IMR-90 (cell line): ENCODE measurements around the gene SMCO3. TPM values are rescaled to one million over a fixed set of nuclear protein-coding genes. Genes with fewer than 3 reads are reported as not detected.

Source experiments
- ATAC-seq: fragments of 200-7000 bp; cut with Tn5 transposase; 2 replicates; pipeline ENCODE4 v1.9.1; 2020; ENCODE audit warnings: low read depth, mild to moderate bottlenecking, moderate library complexity
- BruUV-seq: library from RNA; stranded (reverse); fragments of 400-500 nt; replicated peaks from 2 replicates; lab custom pipeline; 2021; lab: Mats Ljungman, UMichigan
- CTCF ChIA-PET: fragments of 300-600 bp; formaldehyde crosslinking; extraction: SDS; loops from one replicate; lab custom pipeline; 2021; ENCODE audit warnings: antibody characterized with exemption; lab: Yijun Ruan, JAX
- POLR2A ChIA-PET: fragments of 300-600 bp; sonication (Branson Sonifier 250); formaldehyde crosslinking; loops from one replicate; lab custom pipeline; 2022; ENCODE audit warnings: antibody characterized with exemption; ENCODE audit not compliant: unreplicated experiment; lab: Charles Lee
- DNase-seq: peaks from one replicate; pipeline ENCODE4 v3.0.0; 2013
- H2AFZ ChIP-seq: replicated peaks from 2 replicates; pipeline ENCODE3; 2013; ENCODE audit warnings: low read length, mild to moderate bottlenecking; ENCODE audit not compliant: poor library complexity
- H2AK5ac ChIP-seq: 2 replicates; pipeline ENCODE4 v1.6.1; 2013; ENCODE audit warnings: low read depth, low read length, inconsistent platforms
- H2AK9ac ChIP-seq: replicated peaks from 2 replicates; pipeline ENCODE3; 2013; ENCODE audit warnings: mild to moderate bottlenecking, low read depth, low read length, moderate library complexity; ENCODE audit not compliant: poor library complexity
- H2BK120ac ChIP-seq: 2 replicates; pipeline ENCODE4 v1.6.1; 2013; ENCODE audit warnings: low read depth, low read length, inconsistent platforms
- H2BK15ac ChIP-seq: 3 replicates; pipeline ENCODE4 v1.6.1; 2013; ENCODE audit warnings: low read depth, low read length, inconsistent platforms
- H2BK20ac ChIP-seq: 2 replicates; pipeline ENCODE4 v1.6.1; 2013; ENCODE audit warnings: low read depth, mild to moderate bottlenecking, inconsistent platforms, low read length, moderate library complexity
- H2BK5ac ChIP-seq: 2 replicates; pipeline ENCODE4 v1.6.1; 2013; ENCODE audit warnings: mild to moderate bottlenecking, low read depth, low read length, inconsistent platforms; ENCODE audit not compliant: poor library complexity, severe bottlenecking
- H3K14ac ChIP-seq: replicated peaks from 2 replicates; pipeline ENCODE4 v1.6.1; 2013; ENCODE audit warnings: low read depth, low read length, inconsistent platforms
- H3K18ac ChIP-seq: 2 replicates; pipeline ENCODE4 v1.6.1; 2013; ENCODE audit warnings: low read depth, low read length, control low read depth
- H3K23ac ChIP-seq: 2 replicates; pipeline ENCODE4 v1.6.1; 2013; ENCODE audit warnings: low read depth, low read length, inconsistent platforms
- H3K27ac ChIP-seq: 2 replicates; pipeline ENCODE4 v1.5.1; 2013; ENCODE audit warnings: mild to moderate bottlenecking, control low read depth, low read length; ENCODE audit not compliant: insufficient read depth
- H3K27me3 ChIP-seq: 2 replicates; pipeline ENCODE4 v1.6.1; 2013; ENCODE audit warnings: low read length; ENCODE audit not compliant: control insufficient read depth, insufficient read depth
- H3K36me3 ChIP-seq: 2 replicates; pipeline ENCODE4 v1.6.1; 2013; ENCODE audit warnings: low read length, mixed read lengths; ENCODE audit not compliant: control insufficient read depth, insufficient read depth
- H3K4ac ChIP-seq: 2 replicates; pipeline ENCODE4 v1.6.1; 2013; ENCODE audit warnings: low read depth, low read length, inconsistent platforms
- H3K4me1 ChIP-seq: 2 replicates; pipeline ENCODE4 v1.6.1; 2013; ENCODE audit warnings: low read length, mixed read lengths; ENCODE audit not compliant: control insufficient read depth, insufficient read depth
- H3K4me2 ChIP-seq: 2 replicates; pipeline ENCODE4 v1.6.1; 2013; ENCODE audit warnings: low read depth, mild to moderate bottlenecking, control low read depth, low read length, moderate library complexity
- H3K4me3 ChIP-seq: 2 replicates; pipeline ENCODE4 v1.5.1; 2013; ENCODE audit warnings: low read depth, mild to moderate bottlenecking, control low read depth, low read length, moderate library complexity; ENCODE audit not compliant: insufficient read depth
- H3K56ac ChIP-seq: 2 replicates; pipeline ENCODE4 v1.6.1; 2013; ENCODE audit warnings: low read length, inconsistent platforms; ENCODE audit not compliant: insufficient read depth; ENCODE audit errors: extremely low read depth
- H3K79me1 ChIP-seq, 2 experiments: 2 replicates each; pipeline ENCODE4 v1.6.1; 2013; ENCODE audit warnings: low read length in 2 of 2, inconsistent platforms in 1 of 2, low read depth in 1 of 2
- H3K9ac ChIP-seq: 2 replicates; pipeline ENCODE4 v1.6.1; 2013; ENCODE audit warnings: low read depth, low read length, control low read depth
- H3K9me1 ChIP-seq: 2 replicates; pipeline ENCODE4 v1.6.1; 2013; ENCODE audit warnings: low read length, inconsistent platforms; ENCODE audit not compliant: insufficient read depth
- H3K9me3 ChIP-seq: 2 replicates; pipeline ENCODE4 v1.6.1; 2013; ENCODE audit warnings: low read length; ENCODE audit not compliant: control insufficient read depth, insufficient read depth
- H4K20me1 ChIP-seq: 2 replicates; pipeline ENCODE4 v1.6.1; 2013; ENCODE audit warnings: low read length, inconsistent platforms; ENCODE audit not compliant: insufficient read depth
- H4K5ac ChIP-seq: 2 replicates; pipeline ENCODE4 v1.6.1; 2013; ENCODE audit warnings: mild to moderate bottlenecking, low read depth, low read length, control low read depth
- H4K8ac ChIP-seq, 2 experiments: 2 replicates each; pipeline ENCODE4 v1.6.1; 2013; ENCODE audit warnings: low read depth in 2 of 2, low read length in 2 of 2, control low read depth in 1 of 2, inconsistent platforms in 1 of 2
- H4K91ac ChIP-seq: 2 replicates; pipeline ENCODE4 v1.6.1; 2013; ENCODE audit warnings: low read depth, low read length, inconsistent platforms; ENCODE audit not compliant: insufficient read depth
- BHLHE40 ChIP-seq: fragments of 150-350 bp; IDR thresholded peaks from 2 replicates; pipeline ENCODE4 v1.6.1; 2016; ENCODE audit warnings: mild to moderate bottlenecking, low read depth, low read length
- ELK1 ChIP-seq: fragments of 150-350 bp; IDR thresholded peaks from 2 replicates; pipeline ENCODE4 v1.6.1; 2016; ENCODE audit warnings: low read depth, mild to moderate bottlenecking, low read length, moderate library complexity, borderline replicate concordance
- FOS ChIP-seq: fragments of 150-350 bp; IDR thresholded peaks from 2 replicates; pipeline ENCODE4 v1.6.1; 2016; ENCODE audit warnings: low read depth, low read length
- MAFK ChIP-seq: IDR thresholded peaks from 2 replicates; pipeline ENCODE4 v1.6.1; 2012; ENCODE audit warnings: low read depth, low read length, improper control_type of control experiment
- MAZ ChIP-seq: IDR thresholded peaks from 2 replicates; pipeline ENCODE4 v1.6.1; 2012; ENCODE audit warnings: low read depth, mild to moderate bottlenecking, low read length, improper control_type of control experiment, moderate library complexity, borderline replicate concordance
- MXI1 ChIP-seq: IDR thresholded peaks from 2 replicates; pipeline ENCODE4 v1.6.1; 2012; ENCODE audit warnings: low read depth, mild to moderate bottlenecking, low read length, moderate library complexity, borderline replicate concordance
- NFE2L2 ChIP-seq: fragments of 150-350 bp; IDR thresholded peaks from 2 replicates; pipeline ENCODE4 v1.6.1; 2016; ENCODE audit warnings: low read depth, mild to moderate bottlenecking, low read length
- POLR2A ChIP-seq: IDR thresholded peaks from 2 replicates; pipeline ENCODE4 v1.6.1; 2012; ENCODE audit warnings: mild to moderate bottlenecking, low read depth, low read length
- RCOR1 ChIP-seq: IDR thresholded peaks from 2 replicates; pipeline ENCODE4 v1.6.1; 2012; ENCODE audit warnings: mild to moderate bottlenecking, low read length, improper control_type of control experiment; ENCODE audit not compliant: insufficient replicate concordance
- RFX5 ChIP-seq: IDR thresholded peaks from 2 replicates; pipeline ENCODE4 v1.8.0; 2012; ENCODE audit warnings: low read depth, mild to moderate bottlenecking, low read length, moderate library complexity
- USF2 ChIP-seq: fragments of 150-350 bp; IDR thresholded peaks from 2 replicates; pipeline ENCODE4 v1.6.1; 2017; ENCODE audit warnings: mild to moderate bottlenecking, antibody characterized with exemption, low read length, low read depth
- WGBS, 2 experiments: methylation state at CpG; one replicate each; pipeline versions ENCODE4 v1.1.5 to v1.1.7; 2013; ENCODE audit warnings: missing lambda C conversion rate in 2 of 2; ENCODE audit not compliant: insufficient read length in 1 of 2; ENCODE audit errors: extremely low coverage in 2 of 2; 5-methylcytosine and 5-hydroxymethylcytosine counted together
- dilution Hi-C: fragments of 300-500 bp; cut with HindIII; formaldehyde crosslinking; loops from one replicate; pipeline ENCODE4 v1.14.3; 2018; ENCODE audit warnings: low sequenced_read_pairs; ENCODE audit not compliant: unreplicated experiment
- in situ Hi-C: fragments of 300-500 bp; cut with MboI; formaldehyde crosslinking; loops from 3 replicates; pipeline ENCODE4 v1.14.3; 2019; ENCODE audit warnings: low sequenced_read_pairs, inconsistent platforms, mixed read lengths
- intact Hi-C: fragments of 100-400 bp; cut with micrococcal nuclease; formaldehyde crosslinking; loops from 2 replicates; pipeline ENCODE4 v1.10.0; 2022
- polyA plus RNA-seq, 3 experiments: library from polyadenylated mRNA; depleted of rRNA; stranded (reverse); fragments of >200 nt; gene quantifications; 2 replicates each; pipeline ENCODE4 v1.2.3, GENCODE V29; 2012; ENCODE audit warnings: low replicate concordance in 1 of 3
- total RNA-seq: library from RNA; depleted of rRNA; stranded (reverse); fragments of >200 nt; gene quantifications from 2 replicates; pipeline ENCODE4 v1.2.3, GENCODE V29; 2012

SMCO3 gene
- total and polyA plus RNA-seq, 2 of the 4 experiments (the other 2 are of a cell fraction), result under 0.01 to 0.07 TPM

GRCh38 chr12:14839262-14839661, 25.3 kb upstream of the SMCO3 start:
- Histone ChIP-seq H4K20me1 (peaks cover 4% of the 10 kb centered on the region), H2BK15ac (no peak overlapping the region), H3K27ac (no peak overlapping the region), H4K5ac (no peak overlapping the region), H3K4me1 (peaks cover 4% of the 10 kb centered on the region; the same call in 1 of the 2 replicates), H3K79me1 (no peaks in the 10 kb centered on the region), H3K4ac (no peak overlapping the region), H2BK120ac (no peak overlapping the region), H3K4me3 (no peak overlapping the region), H3K9ac (no peak overlapping the region), H4K91ac (no peak overlapping the region), H3K18ac (no peak overlapping the region), H2AK9ac (no peak overlapping the region), H3K9me1 (peaks cover 3% of the 10 kb centered on the region), H4K8ac (no peak overlapping the region), H2BK5ac (no peak overlapping the region), H3K4me2 (no peak overlapping the region), H3K9me3 (no peaks in the 10 kb centered on the region), H3K56ac (no peak overlapping the region), H3K14ac (no peak overlapping the region), H3K27me3 (no peaks in the 10 kb centered on the region), H2AFZ (no peak overlapping the region), H2BK20ac (no peak overlapping the region), H3K23ac (no peak overlapping the region), H3K36me3 (no peaks in the 10 kb centered on the region), H2AK5ac (no peak overlapping the region)
- ChIA-PET POLR2A (no interaction called here), CTCF (no interaction called here)
- DNase-seq (no peak), ATAC-seq (no peak)
- intact Hi-C loops, result no loop called here
- dilution Hi-C loops, result no loop called here
- WGBS, 2 experiments, result no CpG with 5 or more reads among the region's 1 CpG
- in situ Hi-C loops, result no loop called here
- TF ChIP-seq POLR2A, result no peak
- no peak for TF ChIP-seq MAFK
- TF ChIP-seq MAZ, result no peak
- no peak for TF ChIP-seq NFE2L2
- no peak for TF ChIP-seq MXI1
- TF ChIP-seq RCOR1, result no peak
- no peak for TF ChIP-seq USF2
- TF ChIP-seq BHLHE40, result no peak
- TF ChIP-seq ELK1, result no peak
- no peak for TF ChIP-seq RFX5
- no peak for TF ChIP-seq FOS
- no TSS peak for BruUV-seq
